Right forelimb (tissue), 1 donor: ENCODE data around the gene SPRY1.

Experiments
- DNase-seq: peaks from one replicate; pipeline ENCODE4 v3.0.0-alpha.2; 2018

The SPRY1 gene

GRCh38 chr4:123396307-123397143 lies at the start of gene SPRY1:
Gene SPRY1 (plus strand): TSS chr4:123396795. CDS start chr4:123401592, 4,797 bp downstream.
- DNase-seq: peak; percentile 91

GRCh38 chr4:123346951-123347350 lies 49.6 kb upstream of the SPRY1 start:
- DNase-seq: no peak

- no peak for DNase-seq
These were observed 47.6 kb upstream of the SPRY1 start for GRCh38 chr4:123348946-123349345.

- DNase-seq: no peak
These were observed 47.0 kb upstream of the SPRY1 start for GRCh38 chr4:123349421-123350190.

GRCh38 chr4:123350191-123350544 lies 46.4 kb upstream of the SPRY1 start:
- no peak for DNase-seq

GRCh38 chr4:123350726-123351125 lies 45.9 kb upstream of the SPRY1 start:
- no peak for DNase-seq

- no peak for DNase-seq
These were observed 44.9 kb upstream of the SPRY1 start for GRCh38 chr4:123351713-123352112.

GRCh38 chr4:123352240-123352945 lies 44.2 kb upstream of the SPRY1 start:
- no peak for DNase-seq

GRCh38 chr4:123352966-123353365 lies 43.6 kb upstream of the SPRY1 start:
- no peak for DNase-seq

- no peak for DNase-seq
These were observed 42.9 kb upstream of the SPRY1 start for GRCh38 chr4:123353656-123354055.

GRCh38 chr4:123354701-123355100 lies 41.9 kb upstream of the SPRY1 start:
- no peak for DNase-seq

GRCh38 chr4:123356921-123357320 lies 39.7 kb upstream of the SPRY1 start:
- DNase-seq: no peak

GRCh38 chr4:123359449-123360315 lies 36.9 kb upstream of the SPRY1 start:
- no peak for DNase-seq

- DNase-seq: no peak
These were observed 35.3 kb upstream of the SPRY1 start for GRCh38 chr4:123361195-123361861.

GRCh38 chr4:123362103-123362502 lies 34.5 kb upstream of the SPRY1 start:
- no peak for DNase-seq

- DNase-seq: no peak
These were observed 32.9 kb upstream of the SPRY1 start for GRCh38 chr4:123363729-123364128.

GRCh38 chr4:123364906-123365305 lies 31.7 kb upstream of the SPRY1 start:
- no peak for DNase-seq

- no peak for DNase-seq
These were observed 31.2 kb upstream of the SPRY1 start for GRCh38 chr4:123365412-123365811.

- no peak for DNase-seq
These were observed 30.3 kb upstream of the SPRY1 start for GRCh38 chr4:123366144-123366748.

GRCh38 chr4:123378794-123379193 lies 17.8 kb upstream of the SPRY1 start:
- no peak for DNase-seq

GRCh38 chr4:123379392-123379791 lies 17.2 kb upstream of the SPRY1 start:
- no peak for DNase-seq
